Activated CD8-positive, alpha-beta memory T cell treated with anti-CD3 and anti-CD28 coated beads, Interleukin-2, amount 50 U/mL, for 48 hours (primary cell): ENCODE measurements around the gene TRRAP.
A peak's percentile ranks its signal among the peaks of the same experiment; 100 is the strongest.
"Not testable (repeated sequence)": the region's sequence is repeated elsewhere in the genome, so short reads cannot be mapped to it uniquely, and the experiment has no call there.

ENCODE experiments used
- DNase-seq: peaks from one replicate; pipeline ENCODE4 v3.0.0-alpha.2; 2020

The TRRAP gene

DNA sequence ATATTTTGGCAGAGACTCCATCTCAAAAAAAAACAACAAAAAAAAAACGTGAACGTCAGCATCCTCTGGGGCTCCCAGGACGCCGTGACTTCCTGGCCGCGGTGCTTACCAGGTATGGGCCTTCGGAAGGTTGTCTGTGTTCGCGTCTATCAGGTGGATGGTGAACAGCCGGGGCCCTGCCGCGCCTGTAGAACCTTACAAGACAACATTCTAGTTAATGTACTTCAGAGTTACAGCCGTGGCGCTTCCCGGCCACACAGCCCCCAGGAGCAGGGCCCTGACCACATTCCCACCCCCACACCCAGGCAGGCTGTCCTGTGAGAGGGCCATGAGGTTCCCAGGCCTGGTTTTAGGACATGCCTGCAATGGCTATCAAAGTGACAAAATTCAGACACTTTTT is 154.6 kb downstream of the TRRAP start:
- DNase-seq = peak; percentile 1

DNA sequence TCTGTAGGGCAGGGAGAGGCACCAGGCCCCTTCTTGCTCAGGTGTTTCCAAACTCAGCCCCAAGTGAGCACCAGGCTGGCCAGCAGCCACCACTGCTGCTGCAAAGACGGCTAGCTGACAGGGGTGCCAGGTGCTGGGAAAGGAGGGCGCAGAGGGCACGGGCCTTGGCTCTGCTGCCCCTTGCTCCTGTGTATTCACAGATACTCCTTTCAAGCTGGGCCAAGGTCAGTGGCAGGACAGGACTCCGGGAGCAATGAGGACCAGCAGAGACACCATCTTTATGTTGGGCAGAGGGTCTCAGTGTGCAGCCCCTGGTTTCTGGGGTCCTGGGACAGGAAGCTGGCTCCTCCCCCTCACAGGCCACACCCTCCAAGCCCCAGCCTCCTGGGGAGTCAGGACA is 155.4 kb downstream of the TRRAP start:
- no peak for DNase-seq

DNA sequence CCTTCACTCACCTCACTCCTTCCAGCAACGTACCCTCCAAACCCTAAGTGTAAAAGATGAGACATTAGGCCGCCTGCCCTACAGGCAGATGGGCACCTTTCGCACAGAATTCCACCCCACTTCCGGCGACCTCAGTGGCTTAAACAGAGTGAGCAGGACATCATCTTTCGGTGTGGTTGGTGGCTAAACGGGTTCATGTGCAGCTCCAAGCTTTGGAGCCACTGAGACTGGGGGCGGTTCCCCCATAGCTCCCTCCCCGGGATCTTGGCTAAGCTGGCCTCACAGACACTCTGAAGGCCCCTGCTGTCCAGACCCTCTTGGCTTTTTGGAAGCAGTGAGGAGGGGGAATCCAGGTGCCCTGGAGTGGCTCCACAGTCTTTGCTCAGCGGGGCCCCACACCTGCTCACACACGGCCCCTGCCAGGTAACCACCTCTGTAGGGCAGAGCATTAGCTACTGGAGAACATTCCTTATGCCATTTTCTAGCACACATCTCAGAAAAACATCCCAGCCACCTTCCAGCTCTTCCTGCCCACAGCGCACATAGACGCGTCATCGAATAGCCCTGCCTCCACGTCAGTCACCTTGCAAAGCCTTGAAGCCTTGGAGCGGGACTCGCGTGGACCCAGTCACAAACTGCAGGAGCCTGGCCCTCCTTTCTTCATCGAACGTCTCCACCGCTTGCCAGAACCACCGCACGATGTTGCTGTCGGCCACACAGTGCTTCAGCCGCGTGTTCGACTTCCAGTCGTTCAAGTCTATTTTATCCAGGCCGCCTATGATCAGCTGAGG is 156.8 kb downstream of the TRRAP start:
- no peak for DNase-seq

DNA sequence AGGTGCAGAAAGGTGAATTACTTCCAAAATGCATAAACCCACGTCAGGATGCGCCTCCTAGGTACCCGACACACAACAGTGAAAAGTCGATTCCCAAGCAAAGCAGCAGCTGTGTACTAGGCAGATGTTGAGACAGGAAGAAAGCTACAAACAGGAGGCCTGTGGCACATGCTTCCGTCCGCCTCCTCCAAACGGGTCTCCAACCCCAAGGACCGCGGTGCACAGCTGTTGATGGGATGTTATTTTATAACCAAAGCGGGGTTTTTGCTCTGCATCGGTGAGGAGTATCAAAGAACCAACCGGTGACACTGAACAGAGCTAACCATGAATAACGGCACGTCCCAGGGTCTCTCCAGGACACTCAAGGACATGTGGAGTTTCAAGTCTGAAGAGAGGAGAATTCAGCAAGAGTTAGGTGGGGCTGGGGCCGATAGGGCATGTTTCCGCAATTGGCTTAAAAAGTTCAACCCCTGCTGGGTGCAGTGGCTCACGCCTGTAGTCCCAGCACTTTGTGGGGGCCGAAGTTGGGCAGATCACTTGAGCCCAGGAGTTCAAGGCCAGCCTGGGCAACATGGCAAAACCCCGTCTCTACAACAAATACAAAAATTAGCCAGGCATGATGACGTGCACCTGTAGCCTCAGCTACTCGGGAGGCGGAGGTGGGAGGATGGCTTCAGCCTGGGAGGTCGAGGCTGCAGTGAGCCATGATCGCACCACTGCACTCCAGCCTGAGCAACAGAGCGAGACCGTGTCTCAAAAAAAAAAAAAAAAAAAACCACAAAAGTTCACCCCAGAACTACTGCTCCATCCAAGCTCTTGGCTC is 157.6 kb downstream of the TRRAP start:
- no peak for DNase-seq

DNA sequence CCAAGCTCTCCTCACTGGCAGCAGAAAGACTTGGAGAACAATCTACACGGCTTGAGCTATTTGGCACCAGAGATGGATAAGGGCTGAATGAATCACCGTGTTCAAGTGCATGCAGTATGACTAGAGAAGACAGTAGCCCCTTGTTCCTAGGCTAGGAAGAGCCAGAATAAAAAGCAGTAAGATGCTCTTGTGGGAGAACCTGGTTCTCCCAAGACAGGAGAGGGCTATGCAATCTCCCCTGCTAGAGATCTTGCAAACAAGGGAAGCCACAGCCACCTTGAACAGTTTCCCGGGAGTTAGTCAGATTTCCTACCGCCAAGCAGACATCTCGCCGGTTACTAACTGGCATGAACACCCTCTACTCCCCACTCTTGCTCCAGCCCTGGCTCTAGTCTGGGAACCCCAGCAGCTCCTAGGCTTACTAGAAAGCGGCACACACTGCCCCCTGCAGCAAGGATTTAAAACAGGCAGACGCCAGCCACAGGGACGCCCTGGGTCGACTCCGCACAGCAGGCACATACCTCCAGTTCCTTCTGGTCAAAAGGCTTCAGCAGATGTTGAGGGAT is 158.3 kb downstream of the TRRAP start:
- no peak for DNase-seq

DNA sequence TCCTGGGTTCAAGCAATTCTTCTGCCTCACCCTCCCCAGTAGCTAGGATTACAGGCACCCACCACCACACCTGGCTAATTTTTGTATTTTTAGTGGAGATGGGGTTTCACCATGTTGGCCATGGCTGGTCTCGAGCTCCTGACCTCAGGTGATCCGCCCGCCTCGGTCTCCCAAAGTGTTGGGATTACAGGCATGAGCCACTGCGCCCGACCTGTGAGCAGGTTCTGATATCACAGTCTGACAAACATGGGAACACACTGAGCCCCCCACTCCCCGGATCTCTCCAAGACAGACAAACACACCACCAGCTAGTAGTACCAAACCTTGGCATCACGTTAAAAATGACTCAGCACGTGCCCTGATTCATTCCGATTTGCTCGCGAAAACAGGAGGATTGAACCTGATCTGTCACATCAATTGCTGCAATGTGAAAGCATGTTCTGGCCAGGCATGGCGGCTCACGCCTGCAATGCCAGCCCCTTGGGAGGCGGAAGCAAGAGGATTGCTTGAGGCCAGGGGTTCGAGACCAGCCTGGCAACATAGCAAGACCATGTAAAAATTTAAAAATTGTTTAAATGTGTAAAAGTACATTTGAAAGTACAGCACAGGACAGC is 159.1 kb downstream of the TRRAP start:
- DNase-seq = no peak

DNA sequence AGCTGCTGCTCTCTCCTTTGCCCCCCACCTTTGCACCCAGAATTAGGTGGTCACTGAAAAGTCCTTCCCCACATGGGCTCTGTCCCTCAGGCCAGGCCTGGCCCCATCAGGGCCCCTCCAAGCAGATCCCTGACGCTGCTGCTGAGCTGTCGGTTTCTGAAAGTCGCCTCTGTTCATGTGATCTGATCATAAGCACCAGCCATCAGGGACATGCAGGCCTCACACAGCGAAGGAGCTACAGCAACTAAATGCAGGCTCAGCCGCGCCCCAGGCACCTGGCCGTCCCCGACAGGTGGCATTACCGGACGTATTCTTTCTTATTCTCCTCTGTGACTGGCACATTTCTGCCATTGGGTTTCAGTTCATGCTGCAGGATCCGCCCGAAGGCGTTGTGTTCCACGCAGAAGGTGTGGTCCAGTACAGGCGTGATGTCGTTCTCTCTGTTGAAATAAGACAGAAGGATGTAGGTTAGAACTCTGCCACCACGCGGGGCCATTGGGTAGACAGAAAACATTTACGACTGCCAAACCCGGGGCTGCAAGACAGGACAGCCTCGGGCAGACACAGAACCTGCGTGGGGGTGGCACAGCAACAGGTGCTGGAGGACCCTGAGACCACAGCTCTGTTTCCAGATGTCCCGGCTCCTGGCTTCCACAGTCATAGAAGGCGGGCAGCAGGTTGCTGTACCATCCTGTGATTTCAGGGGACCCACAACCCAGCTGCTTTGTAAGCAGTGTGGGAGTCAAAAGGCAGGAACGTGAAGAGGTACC is 159.9 kb downstream of the TRRAP start:
- DNase-seq = no peak

DNA sequence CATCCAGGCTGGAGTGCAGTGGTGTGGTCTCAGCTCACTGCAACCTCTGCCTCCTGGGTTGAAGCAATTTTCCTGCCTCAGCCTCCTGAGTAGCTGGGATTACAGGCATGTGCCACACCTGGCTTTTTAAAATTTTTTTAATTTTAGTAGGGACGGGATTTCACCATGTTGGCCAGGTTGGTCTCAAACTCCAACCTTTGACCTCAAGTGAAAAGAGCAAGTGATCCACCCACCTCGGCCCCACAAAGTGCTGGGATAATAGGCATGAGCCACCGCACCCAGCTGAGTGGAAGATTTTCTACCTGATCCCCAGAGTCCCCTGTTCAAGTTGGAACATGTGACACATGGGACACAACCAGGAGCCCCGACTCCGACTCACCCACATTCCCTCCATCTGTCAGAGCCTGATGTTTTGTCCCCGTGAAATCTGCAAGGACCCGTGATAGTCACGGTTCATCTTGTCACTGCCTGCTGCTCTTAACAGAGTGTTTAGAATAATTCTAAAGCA is 161.1 kb downstream of the TRRAP start:
- DNase-seq = no peak

DNA sequence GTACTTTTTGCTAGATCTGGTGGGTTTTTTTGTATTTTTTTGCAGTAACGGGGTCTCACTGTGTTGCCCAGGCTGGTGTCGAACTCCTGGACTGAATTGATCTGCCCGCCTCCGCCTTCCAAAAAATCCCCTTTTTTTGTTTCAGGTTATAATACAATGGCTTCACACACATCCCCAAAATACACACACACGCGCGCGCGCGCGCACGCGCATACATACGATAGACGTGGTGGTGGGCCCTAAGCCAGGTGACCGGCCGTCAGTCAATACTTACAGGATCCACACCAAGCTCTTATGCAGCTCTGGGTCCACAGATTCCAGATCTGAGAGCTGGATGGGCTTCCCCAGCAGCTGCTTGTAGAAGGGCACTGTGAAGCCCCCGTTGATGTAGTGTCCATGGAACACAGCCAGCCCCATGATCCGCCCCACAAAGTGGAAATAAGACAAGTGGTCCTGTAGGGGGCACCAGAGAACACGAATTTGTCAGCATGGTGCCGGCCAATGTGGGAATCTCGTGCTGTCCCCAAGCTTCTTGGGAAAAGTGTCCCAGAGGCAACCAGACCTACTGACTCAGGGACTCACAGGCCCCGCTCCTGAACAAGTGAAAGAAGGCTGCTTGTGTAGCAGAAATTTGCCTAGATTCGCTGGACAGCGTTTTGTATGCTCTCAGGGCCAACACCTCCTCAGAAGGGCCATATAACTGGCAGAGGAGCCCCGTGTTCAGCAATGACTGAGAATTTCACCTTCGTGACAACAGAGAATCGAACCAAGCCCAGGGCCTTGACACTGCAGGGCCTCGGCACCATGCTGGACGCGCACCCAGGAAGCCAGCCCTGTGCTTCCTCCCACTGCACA is 162.0 kb downstream of the TRRAP start:
- peak; percentile 75 for DNase-seq

DNA sequence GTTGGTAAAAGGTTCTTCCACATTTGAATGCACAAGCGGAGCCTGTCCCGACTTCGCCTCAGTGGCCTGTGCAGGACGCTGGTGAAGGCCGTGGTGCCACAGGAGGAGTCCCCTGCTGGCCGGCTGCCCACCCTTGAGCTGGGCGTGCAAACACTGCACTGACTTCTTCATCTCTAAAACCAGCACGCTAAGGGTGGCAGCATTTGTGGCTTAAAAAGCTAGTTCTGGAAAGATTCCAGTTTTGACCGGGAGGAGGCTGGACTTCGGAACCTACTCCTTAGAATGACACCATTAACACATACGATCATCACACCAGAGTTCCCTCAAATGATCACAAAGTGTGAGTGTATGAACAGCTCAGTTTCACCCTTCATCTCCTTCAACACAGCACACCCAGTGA is 163.2 kb downstream of the TRRAP start:
- no peak for DNase-seq

DNA sequence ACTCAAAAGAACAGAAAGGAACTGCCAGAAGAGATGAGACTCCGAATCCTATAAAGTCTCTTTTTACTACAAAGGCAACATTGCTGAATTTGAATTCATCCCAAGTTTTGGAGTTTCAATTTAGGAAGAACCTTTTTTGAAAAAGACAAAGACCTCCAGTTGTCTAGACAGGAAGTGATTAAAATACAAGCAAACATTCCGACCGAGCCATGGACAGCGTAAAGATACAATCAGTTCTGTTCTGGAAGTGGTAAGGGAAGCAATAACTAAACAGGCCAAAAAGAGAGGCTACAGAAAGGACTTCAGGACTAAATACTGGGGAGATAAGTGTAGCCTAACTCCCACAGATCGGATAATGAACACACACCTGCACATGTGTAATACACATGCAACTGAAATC is 164.6 kb downstream of the TRRAP start:
- no peak for DNase-seq

DNA sequence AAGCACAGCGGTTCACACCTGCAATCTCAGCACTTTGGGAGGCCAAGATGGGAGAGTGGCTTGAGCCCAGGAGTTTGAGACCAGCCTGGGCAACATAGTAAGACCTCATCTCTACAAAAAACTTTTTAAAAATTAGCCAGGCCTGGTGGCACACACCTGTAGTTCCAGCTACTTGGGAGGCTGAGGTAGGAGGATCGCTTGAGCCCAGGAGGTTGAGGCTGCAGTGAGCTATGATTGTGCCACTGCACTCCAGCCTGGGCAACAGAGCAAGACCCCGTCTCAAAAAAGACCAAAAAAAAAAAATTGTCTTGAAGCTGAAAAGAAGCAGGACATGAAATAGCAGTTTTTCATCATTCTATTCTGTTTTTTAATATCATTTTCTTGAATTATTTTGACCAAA is 166.5 kb downstream of the TRRAP start:
- DNase-seq = not testable (repeated sequence)

DNA sequence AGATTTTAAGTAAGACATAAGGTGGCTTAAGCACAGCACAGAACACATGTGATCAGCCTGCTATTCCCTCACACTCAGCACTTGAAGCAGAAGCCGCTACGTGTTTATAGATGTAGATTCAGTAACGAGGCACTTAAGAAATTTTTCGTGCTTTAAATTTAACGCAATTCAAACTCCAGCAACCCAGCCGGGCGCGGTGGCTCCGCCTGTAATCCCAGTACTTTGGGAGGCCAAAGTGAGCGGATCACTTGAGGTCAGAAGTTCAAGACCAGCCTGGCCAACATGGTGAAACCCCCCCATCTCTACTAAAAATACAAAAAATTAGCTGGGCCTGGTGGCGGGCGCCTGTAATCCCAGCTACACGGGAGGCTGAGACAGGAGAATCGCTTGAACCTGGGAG is 167.9 kb downstream of the TRRAP start:
- not testable (repeated sequence) for DNase-seq

DNA sequence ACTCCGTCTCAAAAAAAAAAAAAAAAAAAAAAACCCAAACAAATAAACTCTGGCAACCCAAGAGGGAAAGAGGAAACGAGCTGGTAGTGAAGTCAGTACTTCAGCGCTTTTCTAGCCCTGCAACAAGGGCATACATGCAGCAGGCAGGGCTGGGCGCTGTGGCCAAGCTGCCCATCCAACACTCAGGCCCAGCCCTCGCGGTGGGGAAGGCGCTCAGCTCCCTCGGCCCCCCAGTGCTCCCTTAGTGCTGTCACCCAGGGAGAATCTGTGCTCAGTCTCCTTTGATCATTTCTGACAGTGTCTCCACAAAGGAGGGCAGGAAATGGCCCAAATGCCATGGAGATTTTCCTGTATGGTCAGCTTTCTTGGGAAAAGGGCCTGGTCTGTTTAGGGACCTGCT is 168.4 kb downstream of the TRRAP start:
- no peak for DNase-seq

DNA sequence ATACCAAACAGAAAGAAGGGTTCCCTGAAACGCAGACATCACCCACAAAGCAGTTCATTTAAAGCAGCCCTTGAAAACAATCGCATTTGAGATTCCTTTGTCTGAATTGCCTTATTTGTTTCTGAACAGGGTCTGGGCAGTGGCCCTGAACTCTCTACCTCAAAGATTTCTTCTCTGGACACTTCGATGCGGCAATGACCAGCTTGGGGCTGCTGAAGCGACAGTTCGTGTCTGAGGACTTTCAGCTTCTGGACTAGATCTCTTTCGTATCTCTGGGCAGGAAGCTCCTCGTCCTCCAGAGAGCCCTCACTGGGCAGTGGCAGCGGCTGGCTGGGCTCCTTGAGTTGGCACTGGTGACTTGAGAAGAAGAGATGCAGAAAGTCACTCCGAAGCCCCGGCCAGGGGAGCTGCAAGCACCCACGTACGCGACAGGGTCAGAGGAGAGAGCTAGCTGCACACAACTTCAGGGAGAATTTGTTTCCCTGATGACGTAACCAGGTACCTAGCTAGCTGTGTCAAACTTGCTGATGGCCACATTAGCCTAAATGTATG is 169.3 kb downstream of the TRRAP start:
- DNase-seq = no peak

DNA sequence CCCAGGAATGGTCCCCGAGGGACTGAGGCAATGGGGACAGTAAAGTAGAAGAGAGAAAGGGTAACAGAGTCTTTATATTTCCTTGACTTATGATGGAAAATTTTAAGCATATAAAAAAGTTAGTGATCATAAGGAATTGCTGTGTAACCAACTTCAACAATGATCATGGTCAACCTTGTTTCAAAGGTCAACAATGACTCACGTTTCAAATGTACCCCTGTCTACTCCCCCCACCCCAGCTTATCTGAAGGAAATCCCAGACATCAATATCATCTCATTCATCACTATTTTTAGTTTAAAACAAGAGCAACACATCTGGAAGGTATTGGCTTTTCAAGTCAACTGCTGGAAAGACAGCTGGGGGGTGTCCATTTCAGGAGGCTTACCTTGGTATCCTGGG is 172.6 kb downstream of the TRRAP start:
- DNase-seq = no peak

DNA sequence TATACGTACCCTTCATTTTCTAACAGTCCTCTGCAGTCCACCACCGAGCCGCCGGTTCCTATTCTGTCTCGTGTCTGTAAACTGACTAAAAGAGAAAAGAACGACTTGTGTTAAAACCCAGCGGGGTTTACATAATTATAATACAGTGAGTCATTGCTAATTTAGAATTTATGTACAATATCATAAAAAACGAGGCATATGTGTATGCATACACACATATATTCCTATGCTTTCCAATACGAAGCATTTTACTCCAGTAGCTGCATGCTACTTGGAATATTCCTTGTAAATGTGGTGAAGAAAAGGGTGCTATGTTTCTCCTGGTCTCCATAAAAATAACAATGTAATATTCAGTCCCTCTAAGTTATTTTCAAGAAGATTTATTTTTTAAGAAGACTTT is 176.4 kb downstream of the TRRAP start:
- DNase-seq = no peak

DNA sequence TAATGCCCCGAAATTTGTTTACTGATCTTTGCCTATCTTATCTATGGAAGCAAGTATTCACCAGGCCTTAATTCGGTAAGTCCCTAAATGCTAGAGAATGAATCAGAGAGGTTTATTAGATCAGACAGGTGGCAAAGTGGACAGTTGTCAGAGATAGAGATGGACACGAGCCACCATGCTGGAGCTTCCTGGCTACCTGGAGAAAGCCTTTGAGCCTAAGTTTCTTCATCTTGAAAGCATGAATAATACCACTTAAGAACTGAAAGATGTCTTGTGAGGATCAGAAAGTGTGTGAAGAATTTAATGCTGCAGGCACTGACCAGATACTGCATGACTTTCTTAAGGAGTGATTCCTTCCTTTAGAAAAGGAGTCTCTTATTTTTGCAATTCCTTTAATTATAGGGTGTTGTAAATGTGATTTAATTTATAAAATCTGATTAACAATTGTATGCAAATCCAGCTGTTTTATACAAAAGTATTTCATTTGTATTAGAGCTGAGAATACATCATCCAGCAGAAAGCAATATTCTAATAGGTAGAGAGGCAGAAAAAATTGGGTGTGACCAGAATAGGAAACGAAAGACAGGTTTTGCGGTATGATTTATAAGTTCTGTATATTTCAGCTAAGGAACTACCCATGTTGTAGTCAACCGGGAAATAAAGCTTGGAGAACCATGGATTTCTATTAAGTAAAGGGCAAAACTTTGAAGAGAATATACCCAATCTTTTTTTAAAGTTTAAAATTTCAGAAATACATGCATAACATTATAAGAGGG is 182.9 kb downstream of the TRRAP start:
- no peak for DNase-seq
